ENCODE results near the gene XYLT1.

- no peak for TF ChIP-seq TEAD4 (IDR thresholded peaks at IDR 0.05; ENCODE audit: borderline replicate concordance, insufficient read depth)
- TF ChIP-seq RAD21 (IDR thresholded peaks at IDR 0.05; ENCODE audit: low read length), result no peak
- TF ChIP-seq MXI1 (IDR thresholded peaks at IDR 0.05; ENCODE audit: low read depth, low read length), result no peak
- TF ChIP-seq, protein P1, sequence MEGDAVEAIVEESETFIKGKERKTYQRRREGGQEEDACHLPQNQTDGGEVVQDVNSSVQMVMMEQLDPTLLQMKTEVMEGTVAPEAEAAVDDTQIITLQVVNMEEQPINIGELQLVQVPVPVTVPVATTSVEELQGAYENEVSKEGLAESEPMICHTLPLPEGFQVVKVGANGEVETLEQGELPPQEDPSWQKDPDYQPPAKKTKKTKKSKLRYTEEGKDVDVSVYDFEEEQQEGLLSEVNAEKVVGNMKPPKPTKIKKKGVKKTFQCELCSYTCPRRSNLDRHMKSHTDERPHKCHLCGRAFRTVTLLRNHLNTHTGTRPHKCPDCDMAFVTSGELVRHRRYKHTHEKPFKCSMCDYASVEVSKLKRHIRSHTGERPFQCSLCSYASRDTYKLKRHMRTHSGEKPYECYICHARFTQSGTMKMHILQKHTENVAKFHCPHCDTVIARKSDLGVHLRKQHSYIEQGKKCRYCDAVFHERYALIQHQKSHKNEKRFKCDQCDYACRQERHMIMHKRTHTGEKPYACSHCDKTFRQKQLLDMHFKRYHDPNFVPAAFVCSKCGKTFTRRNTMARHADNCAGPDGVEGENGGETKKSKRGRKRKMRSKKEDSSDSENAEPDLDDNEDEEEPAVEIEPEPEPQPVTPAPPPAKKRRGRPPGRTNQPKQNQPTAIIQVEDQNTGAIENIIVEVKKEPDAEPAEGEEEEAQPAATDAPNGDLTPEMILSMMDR (IDR thresholded peaks at IDR 0.05), result no peak
Observed at GRCh38 chr16:17260276-17260849, 210.4 kb downstream of the XYLT1 start.

Measured in SK-N-SH (cell line).